GM19324 (cell line): ENCODE data around the gene FRAT2.
A peak's percentile ranks its signal among the peaks of the same experiment; 100 is the strongest.
"Not testable (repeated sequence)": the region's sequence is repeated elsewhere in the genome, so short reads cannot be mapped to it uniquely, and the experiment has no call there.

ENCODE experiments used
- ATAC-seq: cut with Tn5 transposase; IDR thresholded peaks from one replicate; pipeline ENCODE4 v1.9.1; 2021; ENCODE audit warnings: mild to moderate bottlenecking, moderate library complexity; ENCODE audit not compliant: unreplicated experiment, low FRiP score

The FRAT2 gene

GRCh38 chr10:97356918-97357317, 22.4 kb upstream of the FRAT2 start:
- ATAC-seq, result no peak

GRCh38 chr10:97356318-97356914, 21.9 kb upstream of the FRAT2 start:
- ATAC-seq, result no peak

- ATAC-seq, result no peak
These were observed 21.0 kb upstream of the FRAT2 start for GRCh38 chr10:97355571-97355975.

GRCh38 chr10:97353945-97354344, 19.4 kb upstream of the FRAT2 start:
- ATAC-seq, result no peak

GRCh38 chr10:97349752-97350513, 15.4 kb upstream of the FRAT2 start:
- no peak for ATAC-seq

GRCh38 chr10:97347317-97347716, 12.8 kb upstream of the FRAT2 start:
- ATAC-seq, result no peak

GRCh38 chr10:97343664-97344063, 9.1 kb upstream of the FRAT2 start:
- ATAC-seq, result not testable (repeated sequence)

- no peak for ATAC-seq
These were observed 6.9 kb upstream of the FRAT2 start for GRCh38 chr10:97341416-97341815.

- ATAC-seq, result no peak
These were observed 3.5 kb upstream of the FRAT2 start for GRCh38 chr10:97338041-97338440.

GRCh38 chr10:97336942-97337831, 2.7 kb upstream of the FRAT2 start:
- ATAC-seq, result no peak

- ATAC-seq, result no peak
These were observed 1.9 kb upstream of the FRAT2 start for GRCh38 chr10:97336446-97336845.

- ATAC-seq, result no peak
These were observed 1.5 kb upstream of the FRAT2 start for GRCh38 chr10:97336006-97336405.

- no peak for ATAC-seq
These were observed 675 bp upstream of the FRAT2 start for GRCh38 chr10:97335188-97335619.

- peak; percentile 23 for ATAC-seq
These were observed 744 bp downstream of the FRAT2 start for GRCh38 chr10:97333601-97334369.

GRCh38 chr10:97333351-97333600, 1.3 kb downstream of the FRAT2 start:
- no peak for ATAC-seq

GRCh38 chr10:97332591-97333350, 1.8 kb downstream of the FRAT2 start:
- no peak for ATAC-seq

GRCh38 chr10:97331153-97331703, 3.3 kb downstream of the FRAT2 start:
- ATAC-seq, result no peak

GRCh38 chr10:97329766-97330165, 4.8 kb downstream of the FRAT2 start:
- no peak for ATAC-seq

GRCh38 chr10:97328646-97329453, 5.7 kb downstream of the FRAT2 start:
- no peak for ATAC-seq
